Adrenal gland (tissue), 5 donors: ENCODE data around the gene ERCC4.
"Not testable (repeated sequence)": the region's sequence is repeated elsewhere in the genome, so short reads cannot be mapped to it uniquely, and the experiment has no call there.

Experiments
- POLR2A ChIP-seq, 2 donors: fragments of 450-650 bp; IDR thresholded peaks; one replicate each; pipeline ENCODE4 v1.6.1; 2017; ENCODE audit warnings: antibody characterized with exemption in 2 of 2, mild to moderate bottlenecking in 2 of 2, moderate library complexity in 1 of 2
- TF ChIP-seq, protein P1 (sequence below), 6 experiments: fragments of 450-650 bp in 4 of 6; fragments of 200-600 bp in 2 of 6; sonication (generic) in 1 of 6; IDR thresholded peaks; 1 replicate in 5 of 6; 2 replicates in 1 of 6; pipeline versions ENCODE4 v1.5.1 to v1.8.0; 2016 to 2021; ENCODE audit warnings: antibody characterized with exemption in 6 of 6, mild to moderate bottlenecking in 2 of 6, moderate library complexity in 1 of 6
- donor health status: DM: no; HTN: no; CAD: no.

DNA sequence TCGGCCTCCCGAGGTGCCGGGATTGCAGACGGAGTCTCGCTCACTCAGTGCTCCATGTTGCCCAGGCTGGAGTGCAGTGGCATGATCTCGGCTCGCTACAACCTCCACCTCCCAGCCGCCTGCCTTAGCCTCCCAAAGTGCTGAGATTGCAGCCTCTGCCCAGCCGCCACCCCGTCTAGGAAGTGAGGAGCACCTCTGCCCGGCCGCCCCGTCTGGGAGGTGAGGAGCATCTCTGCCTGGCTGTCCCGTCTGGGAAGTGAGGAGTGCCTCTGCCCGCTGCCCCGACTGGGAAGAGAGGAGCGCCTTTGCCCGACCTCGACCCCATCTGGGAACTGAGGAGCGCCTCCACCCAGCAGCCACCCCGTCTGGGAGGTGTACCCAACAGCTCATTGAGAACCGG lies 30.6 kb upstream of the ERCC4 start:
- TF ChIP-seq, protein P1, sequence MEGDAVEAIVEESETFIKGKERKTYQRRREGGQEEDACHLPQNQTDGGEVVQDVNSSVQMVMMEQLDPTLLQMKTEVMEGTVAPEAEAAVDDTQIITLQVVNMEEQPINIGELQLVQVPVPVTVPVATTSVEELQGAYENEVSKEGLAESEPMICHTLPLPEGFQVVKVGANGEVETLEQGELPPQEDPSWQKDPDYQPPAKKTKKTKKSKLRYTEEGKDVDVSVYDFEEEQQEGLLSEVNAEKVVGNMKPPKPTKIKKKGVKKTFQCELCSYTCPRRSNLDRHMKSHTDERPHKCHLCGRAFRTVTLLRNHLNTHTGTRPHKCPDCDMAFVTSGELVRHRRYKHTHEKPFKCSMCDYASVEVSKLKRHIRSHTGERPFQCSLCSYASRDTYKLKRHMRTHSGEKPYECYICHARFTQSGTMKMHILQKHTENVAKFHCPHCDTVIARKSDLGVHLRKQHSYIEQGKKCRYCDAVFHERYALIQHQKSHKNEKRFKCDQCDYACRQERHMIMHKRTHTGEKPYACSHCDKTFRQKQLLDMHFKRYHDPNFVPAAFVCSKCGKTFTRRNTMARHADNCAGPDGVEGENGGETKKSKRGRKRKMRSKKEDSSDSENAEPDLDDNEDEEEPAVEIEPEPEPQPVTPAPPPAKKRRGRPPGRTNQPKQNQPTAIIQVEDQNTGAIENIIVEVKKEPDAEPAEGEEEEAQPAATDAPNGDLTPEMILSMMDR (IDR thresholded peaks at IDR 0.05) = not testable (repeated sequence)
- not testable (repeated sequence) for TF ChIP-seq POLR2A (IDR thresholded peaks at IDR 0.05)
